OCI-LY3 (cell line): ENCODE results near the gene ABCC8.
"Not testable (repeated sequence)": the region's sequence is repeated elsewhere in the genome, so short reads cannot be mapped to it uniquely, and the experiment has no call there.

Experiments
- H2AFZ ChIP-seq: fragments of 200-600, 300-600 bp; shearing (Covaris generic); 2 replicates; pipeline ENCODE4 v1.6.0; 2014; ENCODE audit warnings: antibody characterized with exemption, low read depth, low read length
- H3K27ac ChIP-seq: fragments of 200-600, 300-600 bp; sonication (generic); 2 replicates; pipeline ENCODE4 v1.5.1; 2014; ENCODE audit warnings: mild to moderate bottlenecking, low read length, moderate library complexity, mixed read lengths
- H3K27me3 ChIP-seq: fragments of 200-600, 300-600 bp; sonication (generic); 2 replicates; pipeline ENCODE4 v1.6.1; 2014; ENCODE audit warnings: low read depth, low read length, mixed read lengths
- H3K36me3 ChIP-seq: fragments of 200-600, 300-600 bp; sonication (generic); replicated peaks from 2 replicates; pipeline ENCODE3; 2014; ENCODE audit warnings: low read depth, low read length, mixed read lengths
- H3K4me1 ChIP-seq: fragments of 300-600, 200-600 bp; sonication (generic); 2 replicates; pipeline ENCODE4 v1.6.1; 2014; ENCODE audit warnings: low read length, mixed read lengths
- H3K4me2 ChIP-seq: fragments of 200-600, 300-600 bp; sonication (generic); 2 replicates; pipeline ENCODE4 v1.6.1; 2014; ENCODE audit warnings: low read length, mixed read lengths
- H3K4me3 ChIP-seq: fragments of 300-600, 200-600 bp; sonication (generic); 2 replicates; pipeline ENCODE4 v1.5.1; 2014; ENCODE audit warnings: antibody characterized with exemption, mild to moderate bottlenecking, low read length, moderate library complexity
- H3K79me2 ChIP-seq: fragments of 300-600, 200-600 bp; shearing (Covaris generic); 2 replicates; pipeline ENCODE4 v1.6.1; 2014; ENCODE audit warnings: mild to moderate bottlenecking, low read length, mixed read lengths
- H3K9ac ChIP-seq: fragments of 300-600, 200-600 bp; shearing (Covaris generic); 2 replicates; pipeline ENCODE4 v1.6.0; 2014; ENCODE audit warnings: mild to moderate bottlenecking, low read length, moderate library complexity
- H3K9me3 ChIP-seq: fragments of 200-600, 300-600 bp; shearing (Covaris generic); 2 replicates; pipeline ENCODE4 v1.6.1; 2014; ENCODE audit warnings: low read length, mixed read lengths; ENCODE audit not compliant: insufficient read depth
- H4K20me1 ChIP-seq: fragments of 200-600, 300-600 bp; sonication (generic); 2 replicates; pipeline ENCODE4 v1.6.1; 2016; ENCODE audit warnings: low read length, mixed read lengths; ENCODE audit not compliant: insufficient read depth
- EZH2phosphoT487 ChIP-seq: fragments of 200-600 bp; shearing (Covaris generic); IDR thresholded peaks from 2 replicates; pipeline ENCODE4 v1.6.1; 2018; ENCODE audit warnings: antibody characterized with exemption, mixed run types, low read depth
- TF ChIP-seq, protein P1 (sequence below): fragments of 200-600, 300-600 bp; sonication (generic); IDR thresholded peaks from 2 replicates; pipeline ENCODE4 v1.5.1; 2014; ENCODE audit warnings: antibody characterized with exemption, low read length, low read depth

The ABCC8 gene

DNA sequence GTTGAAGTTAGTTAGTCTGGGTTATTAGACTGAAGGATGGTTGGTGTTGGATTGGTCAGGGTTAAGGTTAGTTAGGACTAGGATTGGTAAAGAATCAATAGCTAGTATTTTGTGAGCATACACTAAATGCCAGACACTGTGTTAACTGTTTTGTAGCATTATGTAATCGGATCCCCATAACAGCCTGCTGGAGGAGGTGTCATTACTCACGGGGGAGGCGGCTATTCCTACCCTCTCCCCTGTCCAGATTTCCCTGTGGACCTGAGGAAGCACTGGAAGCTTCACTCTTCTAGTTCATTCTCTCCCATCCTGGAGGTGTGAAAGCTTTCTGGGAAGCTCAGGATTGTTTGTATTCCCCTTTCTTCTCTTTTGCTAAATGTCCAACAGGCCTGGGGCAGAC, 47.7 kb downstream of the ABCC8 start:
- no peak overlapping the region for H3K9ac ChIP-seq
- TF ChIP-seq, protein P1, sequence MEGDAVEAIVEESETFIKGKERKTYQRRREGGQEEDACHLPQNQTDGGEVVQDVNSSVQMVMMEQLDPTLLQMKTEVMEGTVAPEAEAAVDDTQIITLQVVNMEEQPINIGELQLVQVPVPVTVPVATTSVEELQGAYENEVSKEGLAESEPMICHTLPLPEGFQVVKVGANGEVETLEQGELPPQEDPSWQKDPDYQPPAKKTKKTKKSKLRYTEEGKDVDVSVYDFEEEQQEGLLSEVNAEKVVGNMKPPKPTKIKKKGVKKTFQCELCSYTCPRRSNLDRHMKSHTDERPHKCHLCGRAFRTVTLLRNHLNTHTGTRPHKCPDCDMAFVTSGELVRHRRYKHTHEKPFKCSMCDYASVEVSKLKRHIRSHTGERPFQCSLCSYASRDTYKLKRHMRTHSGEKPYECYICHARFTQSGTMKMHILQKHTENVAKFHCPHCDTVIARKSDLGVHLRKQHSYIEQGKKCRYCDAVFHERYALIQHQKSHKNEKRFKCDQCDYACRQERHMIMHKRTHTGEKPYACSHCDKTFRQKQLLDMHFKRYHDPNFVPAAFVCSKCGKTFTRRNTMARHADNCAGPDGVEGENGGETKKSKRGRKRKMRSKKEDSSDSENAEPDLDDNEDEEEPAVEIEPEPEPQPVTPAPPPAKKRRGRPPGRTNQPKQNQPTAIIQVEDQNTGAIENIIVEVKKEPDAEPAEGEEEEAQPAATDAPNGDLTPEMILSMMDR = no peak
- TF ChIP-seq EZH2phosphoT487 = no peak

DNA sequence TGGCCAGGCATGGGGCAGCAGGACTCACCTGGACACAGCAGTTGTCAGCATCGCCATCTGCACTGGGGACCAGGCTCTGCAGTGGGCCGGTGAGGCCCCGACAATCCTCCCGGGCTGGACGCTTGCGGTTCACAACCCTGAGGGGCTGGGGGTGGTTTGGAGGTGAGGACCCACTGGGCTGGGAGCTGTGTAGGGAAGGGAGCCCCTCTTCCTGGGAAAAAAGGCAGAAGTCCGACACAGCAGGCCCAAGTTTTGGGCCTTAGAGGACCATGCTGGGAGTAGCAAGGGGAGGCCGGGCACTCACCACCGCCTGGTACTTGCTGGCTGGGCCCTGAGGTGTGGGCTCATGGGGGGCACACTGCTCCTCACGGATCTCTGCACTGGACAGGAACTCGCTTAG, 48.4 kb downstream of the ABCC8 start:
- Histone ChIP-seq H3K4me1 (no peaks in the 10 kb centered on the region), H2AFZ (no peak overlapping the region), H3K36me3 (no peaks in the 10 kb centered on the region), H4K20me1 (no peaks in the 10 kb centered on the region), H3K9me3 (no peaks in the 10 kb centered on the region), H3K4me2 (no peak overlapping the region), H3K27ac (no peak overlapping the region), H3K4me3 (no peak overlapping the region), H3K79me2 (no peaks in the 10 kb centered on the region), H3K27me3 (peaks cover 3% of the 10 kb centered on the region; the same call in 1 of the 2 replicates), H3K9ac (no peak overlapping the region)
- TF ChIP-seq, protein P1 = no peak
- no peak for TF ChIP-seq EZH2phosphoT487

More for the DNA sequence above, 47.7 kb downstream of the ABCC8 start:
- H3K27me3 ChIP-seq = peaks cover 3% of the 10 kb centered on the region; the same call in 1 of the 2 replicates
- no peaks in the 10 kb centered on the region for H3K4me1 ChIP-seq
- no peaks in the 10 kb centered on the region for H4K20me1 ChIP-seq
- H3K9me3 ChIP-seq = no peaks in the 10 kb centered on the region
- no peak overlapping the region for H2AFZ ChIP-seq
- H3K27ac ChIP-seq = no peak overlapping the region
- H3K4me3 ChIP-seq = no peak overlapping the region
- no peaks in the 10 kb centered on the region for H3K36me3 ChIP-seq
- H3K4me2 ChIP-seq = no peak overlapping the region
- H3K79me2 ChIP-seq = no peaks in the 10 kb centered on the region

GRCh38 chr11:17426233-17426632, 50.4 kb downstream of the ABCC8 start:
- not testable (repeated sequence) for H3K4me1 ChIP-seq

GRCh38 chr11:17423533-17424310, 52.9 kb downstream of the ABCC8 start:
- H3K27ac ChIP-seq = no peak overlapping the region
- no peaks in the 10 kb centered on the region for H3K36me3 ChIP-seq
- no peaks in the 10 kb centered on the region for H3K9me3 ChIP-seq
- no peak overlapping the region for H3K4me3 ChIP-seq
- no peak overlapping the region for H3K4me2 ChIP-seq
- no peaks in the 10 kb centered on the region for H3K79me2 ChIP-seq
- no peak overlapping the region for H2AFZ ChIP-seq
- no peaks in the 10 kb centered on the region for H3K4me1 ChIP-seq
- H3K27me3 ChIP-seq = peaks cover 39% of the 10 kb centered on the region
- H3K9ac ChIP-seq = no peak overlapping the region
- no peak for TF ChIP-seq EZH2phosphoT487
- TF ChIP-seq, protein P1 = no peak
- H4K20me1 ChIP-seq = no peaks in the 10 kb centered on the region

More at GRCh38 chr11:17426233-17426632, 50.4 kb downstream of the ABCC8 start:
- not testable (repeated sequence) for H3K9me3 ChIP-seq, H3K4me2 ChIP-seq, H2AFZ ChIP-seq, H3K4me3 ChIP-seq, H3K36me3 ChIP-seq, H3K79me2 ChIP-seq, H4K20me1 ChIP-seq, H3K9ac ChIP-seq, H3K27ac ChIP-seq
- peaks cover 15% of the 10 kb centered on the region for H3K27me3 ChIP-seq
